ENCODE data around the gene PIP5K1C. TPM values are rescaled to one million over a fixed set of nuclear protein-coding genes. Genes with fewer than 3 reads are reported as not detected.

PIP5K1C gene
- total RNA-seq, 1 experiment from 2014 or later, result 4.2 TPM

DNA sequence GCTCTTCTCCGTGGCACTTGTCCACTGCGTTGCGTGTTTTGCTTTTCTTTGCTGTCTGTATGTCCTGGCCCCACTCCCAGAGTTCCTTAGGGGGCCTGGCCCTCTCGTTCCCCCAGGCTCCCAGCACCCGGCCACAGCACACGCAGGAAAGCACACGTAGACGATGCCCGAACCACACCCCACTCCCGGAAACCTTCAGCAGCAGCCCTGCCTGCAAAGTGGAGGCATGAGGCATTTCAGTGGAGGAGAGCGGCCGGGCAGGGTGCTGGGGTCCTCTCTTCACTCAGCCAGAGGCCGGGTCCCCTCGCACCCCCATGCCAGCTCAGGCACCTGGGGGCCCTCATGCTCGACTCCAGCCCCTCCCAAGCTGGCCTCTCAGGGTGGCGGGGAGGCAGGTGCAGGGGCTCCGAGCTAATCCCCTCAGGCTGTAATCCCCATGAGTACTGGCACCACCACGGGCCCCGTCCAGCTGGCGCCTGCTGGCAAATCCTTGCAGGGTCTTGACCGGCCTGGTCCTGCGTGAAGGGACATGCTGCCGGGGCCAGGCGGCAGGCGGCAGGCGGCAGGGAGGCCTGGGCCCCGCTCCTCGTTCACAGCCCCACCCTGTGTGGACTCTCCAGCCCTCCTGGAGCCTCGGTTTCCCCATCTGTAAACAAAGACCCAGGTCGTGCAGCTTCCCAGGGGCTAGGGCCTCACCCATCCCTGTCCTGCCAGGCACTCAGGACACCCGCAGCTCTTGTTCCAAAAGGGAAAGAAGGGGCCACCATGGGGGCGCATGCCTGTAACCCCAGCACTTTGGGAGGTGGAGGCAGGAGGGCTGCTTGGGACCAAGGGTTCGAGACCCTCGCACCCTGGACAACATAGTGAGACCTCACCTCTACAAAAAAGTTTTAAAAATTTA, 7.0 kb downstream of the PIP5K1C start:
- peaks cover 3% of the 10 kb centered on the region for H3K4me1 ChIP-seq (ENCODE audit: low read length)
- H3K27me3 ChIP-seq (ENCODE audit: low read length), result no peaks in the 10 kb centered on the region
- no peak overlapping the region for H3K9ac ChIP-seq (ENCODE audit: low read length)
- no peaks in the 10 kb centered on the region for H3K79me2 ChIP-seq (ENCODE audit: low read length)
- no peak overlapping the region for H3K4me3 ChIP-seq (ENCODE audit: low read length)
- H4K20me1 ChIP-seq (ENCODE audit: insufficient read depth, low read depth, low read length), result peaks cover 47% of the 10 kb centered on the region
- H3K9me3 ChIP-seq (ENCODE audit: low read length), result no peaks in the 10 kb centered on the region
- no peak overlapping the region for H2AFZ ChIP-seq (ENCODE audit: low read length)
- no peak for DNase-seq
- no peak overlapping the region for H3K27ac ChIP-seq (ENCODE audit: low read length)
- H3K9me2 ChIP-seq (replicated peaks; ENCODE audit: insufficient read depth, low read length), result no peaks in the 10 kb centered on the region
- H3K36me3 ChIP-seq (ENCODE audit: insufficient read depth, low read length), result no peaks in the 10 kb centered on the region
- H3K4me2 ChIP-seq (ENCODE audit: low read depth, low read length, poor library complexity, severe bottlenecking), result no peak overlapping the region

DNA sequence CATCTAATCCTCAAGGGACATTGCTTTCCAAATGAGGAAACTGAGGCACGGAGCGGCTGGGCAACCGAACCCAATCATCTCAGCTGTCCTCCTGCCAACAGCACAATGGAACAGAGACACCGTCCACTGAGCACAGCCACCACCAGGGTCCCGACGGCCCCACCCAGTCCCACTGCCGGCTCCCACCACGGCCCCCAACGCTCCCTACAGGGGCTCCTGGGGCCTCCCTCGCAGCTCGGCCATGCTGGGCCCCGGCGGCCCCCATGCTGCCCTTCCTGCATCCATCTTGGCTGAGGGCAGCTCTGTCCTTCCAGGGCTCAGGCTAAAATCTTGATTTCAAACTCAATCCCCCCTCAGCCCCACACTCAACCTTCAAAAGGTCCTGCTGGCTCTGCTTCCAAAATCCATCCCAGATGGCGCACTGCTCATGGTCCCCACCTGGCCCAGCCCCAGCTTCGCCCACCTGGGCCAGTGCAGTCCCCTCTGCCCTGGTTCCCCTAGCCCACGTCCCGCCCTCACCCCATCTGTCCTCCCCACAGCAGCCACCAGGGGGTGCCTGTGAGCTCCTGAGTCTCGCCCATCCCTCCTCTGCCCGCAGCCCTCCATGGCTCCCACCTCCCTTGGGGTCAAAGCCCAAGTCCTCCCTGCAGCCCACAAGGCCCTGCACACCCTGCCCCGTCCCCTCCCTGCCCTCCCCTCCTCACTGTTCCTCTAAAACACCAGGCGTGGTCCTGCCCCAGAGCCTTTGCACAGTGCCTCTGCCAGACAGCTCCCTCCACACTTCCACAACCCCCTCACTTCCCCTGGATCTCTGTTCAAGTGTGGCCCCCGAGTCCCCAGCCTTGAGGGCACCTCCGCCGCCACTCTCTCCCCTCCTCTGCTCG, 7.9 kb downstream of the PIP5K1C start:
- H4K20me1 ChIP-seq (ENCODE audit: insufficient read depth, low read depth, low read length), result peaks cover 39% of the 10 kb centered on the region
- no peaks in the 10 kb centered on the region for H3K9me3 ChIP-seq (ENCODE audit: low read length)
- no peaks in the 10 kb centered on the region for H3K36me3 ChIP-seq (ENCODE audit: insufficient read depth, low read length)
- H3K27ac ChIP-seq (ENCODE audit: low read length), result no peak overlapping the region
- peaks cover 9% of the 10 kb centered on the region for H3K4me1 ChIP-seq (ENCODE audit: low read length)
- no peaks in the 10 kb centered on the region for H3K27me3 ChIP-seq (ENCODE audit: low read length)
- no peak overlapping the region for H3K4me2 ChIP-seq (ENCODE audit: low read depth, low read length, poor library complexity, severe bottlenecking)
- H3K9ac ChIP-seq (ENCODE audit: low read length), result no peak overlapping the region
- H3K9me2 ChIP-seq (replicated peaks; ENCODE audit: insufficient read depth, low read length), result no peaks in the 10 kb centered on the region
- no peak overlapping the region for H3K4me3 ChIP-seq (ENCODE audit: low read length)
- DNase-seq, result peak; percentile 74
- no peaks in the 10 kb centered on the region for H3K79me2 ChIP-seq (ENCODE audit: low read length)
- no peak overlapping the region for H2AFZ ChIP-seq (ENCODE audit: low read length)

DNA sequence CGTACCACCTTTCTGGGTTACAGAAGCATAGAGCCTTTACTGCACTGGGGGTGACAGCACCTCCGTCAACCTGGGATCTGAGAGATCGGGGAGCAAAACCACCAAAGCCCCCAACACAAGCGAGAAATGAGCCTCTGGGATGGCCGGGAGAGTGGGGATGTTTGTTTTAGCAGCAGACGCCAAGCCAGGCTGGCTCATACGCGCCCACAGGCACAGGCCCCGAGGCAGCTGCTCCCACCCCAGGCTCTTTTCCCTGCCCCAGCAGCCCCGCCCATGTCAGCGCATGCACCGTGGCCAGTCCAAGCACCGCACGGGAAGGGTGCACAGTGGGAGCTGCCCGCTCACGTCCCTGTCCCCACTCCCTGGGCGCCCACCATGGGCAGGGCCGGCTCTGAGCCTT, 8.5 kb downstream of the PIP5K1C start:
- H4K20me1 ChIP-seq (ENCODE audit: insufficient read depth, low read depth, low read length), result peaks cover 32% of the 10 kb centered on the region

DNA sequence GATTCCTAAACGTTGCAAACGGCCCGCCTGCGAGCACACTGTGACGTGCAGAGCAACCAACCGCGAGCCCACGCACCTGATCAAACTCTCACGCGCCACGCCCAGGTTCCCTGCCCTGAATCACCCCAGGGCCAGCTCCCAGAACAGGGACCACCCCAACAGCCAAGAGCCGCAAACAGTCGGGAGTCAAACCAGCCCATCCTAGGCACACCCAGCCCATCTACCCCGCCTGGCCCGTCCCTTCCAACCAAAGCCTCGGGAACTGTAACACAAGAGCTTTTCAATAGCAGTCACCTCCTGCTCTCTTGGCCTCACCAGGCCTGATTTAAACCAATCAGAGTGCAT, 8.9 kb downstream of the PIP5K1C start:
- Histone ChIP-seq H4K20me1 (ENCODE audit: insufficient read depth, low read depth, low read length) (peaks cover 31% of the 10 kb centered on the region), H3K9me2 (replicated peaks; ENCODE audit: insufficient read depth, low read length) (no peaks in the 10 kb centered on the region), H3K27me3 (ENCODE audit: low read length) (no peaks in the 10 kb centered on the region), H3K4me3 (ENCODE audit: low read length) (no peak overlapping the region), H3K36me3 (ENCODE audit: insufficient read depth, low read length) (no peaks in the 10 kb centered on the region), H3K9me3 (ENCODE audit: low read length) (no peaks in the 10 kb centered on the region), H3K4me1 (ENCODE audit: low read length) (peaks cover 9% of the 10 kb centered on the region), H3K27ac (ENCODE audit: low read length) (no peak overlapping the region), H2AFZ (ENCODE audit: low read length) (no peak overlapping the region), H3K4me2 (ENCODE audit: low read depth, low read length, poor library complexity, severe bottlenecking) (no peak overlapping the region), H3K79me2 (ENCODE audit: low read length) (no peaks in the 10 kb centered on the region), H3K9ac (ENCODE audit: low read length) (no peak overlapping the region)
- no peak for DNase-seq

More for the DNA sequence above, 8.5 kb downstream of the PIP5K1C start:
- DNase-seq, result no peak
- H3K9me3 ChIP-seq (ENCODE audit: low read length), result no peaks in the 10 kb centered on the region
- H3K4me2 ChIP-seq (ENCODE audit: low read depth, low read length, poor library complexity, severe bottlenecking), result no peak overlapping the region
- no peaks in the 10 kb centered on the region for H3K9me2 ChIP-seq (replicated peaks; ENCODE audit: insufficient read depth, low read length)
- no peaks in the 10 kb centered on the region for H3K36me3 ChIP-seq (ENCODE audit: insufficient read depth, low read length)
- no peak overlapping the region for H3K27ac ChIP-seq (ENCODE audit: low read length)
- no peak overlapping the region for H3K4me3 ChIP-seq (ENCODE audit: low read length)
- no peak overlapping the region for H2AFZ ChIP-seq (ENCODE audit: low read length)
- no peaks in the 10 kb centered on the region for H3K27me3 ChIP-seq (ENCODE audit: low read length)
- no peak overlapping the region for H3K9ac ChIP-seq (ENCODE audit: low read length)
- H3K4me1 ChIP-seq (ENCODE audit: low read length), result peaks cover 9% of the 10 kb centered on the region
- no peaks in the 10 kb centered on the region for H3K79me2 ChIP-seq (ENCODE audit: low read length)

DNA sequence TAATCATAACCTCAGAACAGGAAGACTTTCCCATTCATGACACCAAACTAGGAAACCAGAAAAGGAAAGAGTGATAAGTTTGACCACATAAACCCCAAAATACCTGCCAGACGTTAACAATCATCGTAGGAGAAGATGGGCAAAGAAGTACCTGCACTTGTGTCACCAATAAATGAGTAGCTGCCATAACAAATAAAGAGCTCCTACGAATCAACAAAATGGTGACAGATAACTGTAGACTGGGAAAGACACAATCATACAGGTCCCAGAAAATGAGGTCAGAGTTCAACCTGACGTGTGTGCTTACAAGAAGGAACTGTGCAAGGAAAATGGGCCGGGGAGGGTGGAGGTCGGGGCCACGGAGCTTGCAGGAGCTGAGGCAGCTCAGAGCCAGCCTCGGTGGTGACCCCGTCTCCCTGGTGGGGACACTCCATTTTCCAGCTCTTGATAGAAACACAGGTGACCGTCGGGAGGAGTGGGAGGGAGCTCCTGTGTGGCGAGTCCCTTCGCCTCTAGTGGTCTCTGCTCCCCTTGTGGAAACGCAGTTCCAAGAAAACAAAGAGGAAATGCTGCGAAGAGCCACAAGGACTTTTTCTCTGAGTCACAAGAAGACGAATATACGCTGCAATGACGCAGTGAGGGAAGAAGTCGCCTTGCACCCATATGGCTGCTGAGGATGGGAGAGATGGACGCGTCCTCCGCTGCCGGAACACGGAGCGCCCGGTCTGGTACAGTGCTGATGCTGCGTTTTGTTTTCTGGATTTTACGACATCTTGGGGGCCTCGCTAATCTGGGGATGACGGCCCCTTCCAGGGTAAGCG, 9.5 kb downstream of the PIP5K1C start:
- no peaks in the 10 kb centered on the region for H3K9me2 ChIP-seq (replicated peaks; ENCODE audit: insufficient read depth, low read length)
- no peak overlapping the region for H3K27ac ChIP-seq (ENCODE audit: low read length)
- no peak overlapping the region for H3K9ac ChIP-seq (ENCODE audit: low read length)
- no peak for DNase-seq
- H3K9me3 ChIP-seq (ENCODE audit: low read length), result no peaks in the 10 kb centered on the region
- H4K20me1 ChIP-seq (ENCODE audit: insufficient read depth, low read depth, low read length), result peaks cover 31% of the 10 kb centered on the region
- H3K79me2 ChIP-seq (ENCODE audit: low read length), result no peaks in the 10 kb centered on the region
- H3K4me2 ChIP-seq (ENCODE audit: low read depth, low read length, poor library complexity, severe bottlenecking), result no peak overlapping the region
- no peaks in the 10 kb centered on the region for H3K36me3 ChIP-seq (ENCODE audit: insufficient read depth, low read length)
- H3K4me1 ChIP-seq (ENCODE audit: low read length), result peaks cover 9% of the 10 kb centered on the region
- H3K27me3 ChIP-seq (ENCODE audit: low read length), result no peaks in the 10 kb centered on the region
- H2AFZ ChIP-seq (ENCODE audit: low read length), result no peak overlapping the region
- no peak overlapping the region for H3K4me3 ChIP-seq (ENCODE audit: low read length)

DNA sequence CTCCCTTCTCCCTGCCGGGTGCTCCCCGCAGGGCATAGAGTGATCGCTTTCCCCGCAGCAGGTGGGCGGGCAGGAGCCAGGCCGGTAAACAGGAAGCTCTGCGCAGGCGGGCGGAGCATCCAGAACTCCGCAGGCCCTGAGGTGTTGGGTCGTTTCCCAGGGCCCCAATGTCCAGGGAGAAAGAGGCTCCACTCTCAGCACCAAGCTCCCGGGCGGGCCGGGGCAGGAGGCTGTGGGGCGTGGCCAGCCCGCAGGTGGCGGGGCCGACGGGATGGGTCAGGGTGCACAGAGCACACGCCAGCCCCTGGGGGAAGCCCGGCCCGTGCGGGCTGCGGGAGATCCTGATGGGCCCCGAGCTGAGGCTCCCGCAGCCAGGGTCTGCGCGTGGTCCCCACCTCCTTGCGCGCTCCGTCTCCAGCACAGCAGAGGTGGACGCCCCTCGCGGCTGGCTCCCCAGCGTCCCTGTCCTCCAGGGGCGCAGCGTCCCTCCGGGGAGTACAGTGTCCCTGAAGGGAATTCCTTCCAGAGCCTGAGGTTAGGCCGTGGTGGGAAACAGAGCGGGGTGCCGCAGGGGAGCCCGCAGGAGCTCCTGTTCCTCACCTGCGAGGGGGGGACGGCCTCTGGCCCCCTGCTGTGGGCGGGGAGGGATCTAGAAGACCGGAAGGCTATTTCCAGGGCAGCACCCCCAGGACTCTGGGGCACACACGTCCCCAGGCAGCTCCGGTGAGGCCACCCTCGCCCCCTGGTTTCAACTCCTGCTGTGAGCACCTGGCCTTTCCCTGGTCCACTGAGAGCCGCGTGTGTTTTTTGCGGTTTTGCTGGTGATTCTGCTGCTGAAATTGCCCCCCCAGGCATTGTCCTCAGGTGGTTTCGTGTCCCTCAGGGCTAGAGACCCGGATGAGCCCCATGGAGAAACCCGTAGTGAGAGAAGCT, 12.2 kb downstream of the PIP5K1C start:
- no peak overlapping the region for H3K9ac ChIP-seq (ENCODE audit: low read length)
- no peak overlapping the region for H2AFZ ChIP-seq (ENCODE audit: low read length)
- no peak overlapping the region for H3K27ac ChIP-seq (ENCODE audit: low read length)
- peaks cover 9% of the 10 kb centered on the region for H3K4me1 ChIP-seq (ENCODE audit: low read length)
- no peak overlapping the region for H3K4me3 ChIP-seq (ENCODE audit: low read length)
- no peaks in the 10 kb centered on the region for H3K79me2 ChIP-seq (ENCODE audit: low read length)
- H3K9me3 ChIP-seq (ENCODE audit: low read length), result peaks cover 6% of the 10 kb centered on the region; the same call in 1 of the 2 replicates
- H3K27me3 ChIP-seq (ENCODE audit: low read length), result no peaks in the 10 kb centered on the region
- peaks cover 27% of the 10 kb centered on the region for H4K20me1 ChIP-seq (ENCODE audit: insufficient read depth, low read depth, low read length)
- no peaks in the 10 kb centered on the region for H3K9me2 ChIP-seq (replicated peaks; ENCODE audit: insufficient read depth, low read length)
- no peak for DNase-seq
- peaks cover 3% of the 10 kb centered on the region; the same call in 1 of the 2 replicates for H3K36me3 ChIP-seq (ENCODE audit: insufficient read depth, low read length)
- H3K4me2 ChIP-seq (ENCODE audit: low read depth, low read length, poor library complexity, severe bottlenecking), result peak overlapping the region; percentile 17

DNA sequence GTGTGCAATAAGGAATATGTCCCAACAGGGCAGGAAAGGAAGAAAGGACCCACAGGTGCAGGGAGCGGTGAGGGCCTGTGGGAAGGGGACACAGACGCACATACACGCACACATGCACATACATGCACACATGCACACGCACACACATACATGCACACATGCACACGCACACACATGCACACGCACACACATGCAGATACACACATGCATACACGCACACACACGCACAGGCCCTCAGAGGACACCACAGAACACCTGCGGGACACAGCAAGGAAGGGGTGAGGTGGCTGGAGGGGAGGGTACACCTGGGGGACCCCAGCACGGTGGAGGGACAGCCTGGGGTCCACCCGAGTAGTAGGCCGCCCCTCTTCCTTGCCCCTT, 12.9 kb downstream of the PIP5K1C start:
- peaks cover 9% of the 10 kb centered on the region for H3K4me1 ChIP-seq (ENCODE audit: low read length)
- H3K4me2 ChIP-seq (ENCODE audit: low read depth, low read length, poor library complexity, severe bottlenecking), result no peak overlapping the region
- H3K27me3 ChIP-seq (ENCODE audit: low read length), result no peaks in the 10 kb centered on the region
- H3K79me2 ChIP-seq (ENCODE audit: low read length), result no peaks in the 10 kb centered on the region
- no peak for DNase-seq
- no peak overlapping the region for H2AFZ ChIP-seq (ENCODE audit: low read length)
- no peak overlapping the region for H3K27ac ChIP-seq (ENCODE audit: low read length)
- no peak overlapping the region for H3K4me3 ChIP-seq (ENCODE audit: low read length)
- H3K36me3 ChIP-seq (ENCODE audit: insufficient read depth, low read length), result peaks cover 3% of the 10 kb centered on the region; the same call in 1 of the 2 replicates
- no peaks in the 10 kb centered on the region for H3K9me2 ChIP-seq (replicated peaks; ENCODE audit: insufficient read depth, low read length)
- peaks cover 22% of the 10 kb centered on the region for H4K20me1 ChIP-seq (ENCODE audit: insufficient read depth, low read depth, low read length)
- H3K9me3 ChIP-seq (ENCODE audit: low read length), result peaks cover 6% of the 10 kb centered on the region; the same call in 1 of the 2 replicates
- H3K9ac ChIP-seq (ENCODE audit: low read length), result no peak overlapping the region

Data from Karpas-422 (cell line).